K562 treated with DMSO at 1 percent for 24 hours (cell line): ENCODE data around the gene STX16. TPM values are rescaled to one million over a fixed set of nuclear protein-coding genes. Genes with fewer than 3 reads are reported as not detected.

Experiments used
- total RNA-seq: library from RNA; unstranded; fragments of 300-600 nt; gene quantifications from 2 replicates; pipeline ENCODE4 v1.2.3, GENCODE V29; 2022; ENCODE audit warnings: low read depth; ENCODE audit not compliant: insufficient read depth

STX16 gene
- 31.8 and 32.6 TPM in 2 replicates for total RNA-seq

GRCh38 chr20:58650776-58651558, at the start of gene STX16:
STX16 (plus strand) TSS chr20:58651283; CDS start chr20:58652007, 724 bp downstream.

GRCh38 chr20:58692579-58693225, 41.6 kb downstream of the STX16 start, which contains the start of gene NPEPL1:
NPEPL1 (plus strand) TSS chr20:58692800; CDS start chr20:58692901, 101 bp downstream.

Other genes starting within 250 kb of the STX16 start
- not detected in 2 replicates for gene APCDD1L, start 135.9 kb upstream of the STX16 start, total RNA-seq
- gene NPEPL1, start 41.5 kb downstream of the STX16 start, total RNA-seq: 1.1 and 2.9 TPM in 2 replicates
- gene GNAS-AS1, start 199.6 kb downstream of the STX16 start, total RNA-seq: 0.66 and 0.89 TPM in 2 replicates
- 658 and 711 TPM in 2 replicates for gene GNAS, start 201.4 kb downstream of the STX16 start, total RNA-seq